SIG-M5 treated with dmso at 0.1 percent for 504 hours (cell line): ENCODE data around the gene CTSS.
"Not testable (repeated sequence)": the region's sequence is repeated elsewhere in the genome, so short reads cannot be mapped to it uniquely, and the experiment has no call there.

Source experiments
- DNase-seq: peaks from one replicate; lab custom pipeline; 2025; ENCODE audit not compliant: unreplicated experiment; lab: John Stamatoyannopoulos, UW

CTSS gene

GRCh38 chr1:150775931-150776505 lies 10.4 kb upstream of the CTSS start:
- not testable (repeated sequence) for DNase-seq

DNA sequence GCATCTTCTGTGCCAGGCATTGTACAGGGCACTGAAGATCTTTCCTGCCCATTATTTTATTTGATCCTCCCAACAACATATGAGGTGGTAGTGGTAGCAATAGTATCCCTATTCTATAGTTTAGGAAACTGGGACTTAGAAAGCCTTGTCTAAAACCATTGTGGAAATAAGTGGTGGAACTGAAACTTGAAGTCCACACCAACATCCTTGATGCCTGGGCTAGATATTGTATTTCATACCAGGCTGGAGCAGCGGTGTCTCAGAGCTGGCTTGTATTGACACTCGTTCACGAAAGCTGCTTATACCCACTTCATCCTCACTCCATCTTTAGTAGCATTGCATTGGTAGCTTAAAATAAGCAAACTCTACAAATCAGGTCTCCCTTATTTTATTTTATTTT lies 9.7 kb upstream of the CTSS start:
- DNase-seq = peak; percentile 20

DNA sequence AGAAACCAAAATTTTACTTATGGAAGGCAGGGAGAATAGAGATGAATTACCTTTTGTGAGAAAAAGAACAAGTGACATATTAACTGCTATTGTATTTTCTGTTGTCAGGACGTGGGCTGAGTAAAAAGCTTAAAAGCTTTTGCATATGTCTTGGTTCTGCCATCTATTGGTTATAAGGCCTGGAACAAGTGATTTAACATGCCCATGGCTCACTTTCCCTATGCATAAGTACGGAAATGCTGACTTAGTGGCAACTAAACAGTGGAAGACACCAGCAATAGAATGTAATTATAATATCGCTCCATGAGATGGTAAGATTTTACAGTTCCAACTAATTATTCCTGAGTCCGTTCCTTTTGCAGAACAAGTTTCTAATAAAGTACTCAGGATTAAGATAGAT lies 6.7 kb upstream of the CTSS start:
- no peak for DNase-seq

DNA sequence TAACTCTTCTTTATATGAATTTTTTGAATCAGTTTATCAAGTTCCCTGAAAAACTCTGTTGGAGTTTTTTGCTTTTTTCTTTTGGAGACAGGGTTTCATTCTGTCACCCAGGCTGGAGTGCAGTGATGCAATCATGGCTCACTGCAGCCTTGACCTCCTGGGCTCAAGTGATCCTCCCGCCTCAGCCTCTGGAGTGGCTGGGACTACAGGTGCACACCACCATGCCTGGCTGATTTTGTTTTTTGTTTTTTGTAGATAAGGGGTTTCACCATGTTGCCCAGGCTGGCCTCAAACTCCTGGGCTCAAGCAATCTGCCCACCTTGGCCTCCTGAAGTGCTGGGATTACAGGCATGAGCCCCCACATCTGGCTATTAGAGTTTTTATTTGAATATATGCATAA lies 2.1 kb upstream of the CTSS start:
- DNase-seq = not testable (repeated sequence)

DNA sequence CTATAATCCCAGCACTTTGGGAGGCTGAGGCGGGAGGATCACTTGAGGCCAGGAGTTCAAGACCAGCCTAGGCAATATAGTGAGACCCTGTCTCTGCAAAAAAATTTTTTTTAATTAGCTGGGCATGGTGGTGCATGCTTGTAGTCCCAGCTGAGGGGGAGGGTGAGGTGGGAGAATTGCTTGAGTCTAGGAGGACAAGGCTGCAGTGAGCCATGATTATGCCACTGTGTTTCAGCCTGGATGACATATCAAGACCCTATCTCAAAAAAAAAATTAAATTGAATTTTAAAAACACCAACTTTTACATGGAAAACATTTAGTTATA lies 361 bp upstream of the CTSS start:
- not testable (repeated sequence) for DNase-seq

DNA sequence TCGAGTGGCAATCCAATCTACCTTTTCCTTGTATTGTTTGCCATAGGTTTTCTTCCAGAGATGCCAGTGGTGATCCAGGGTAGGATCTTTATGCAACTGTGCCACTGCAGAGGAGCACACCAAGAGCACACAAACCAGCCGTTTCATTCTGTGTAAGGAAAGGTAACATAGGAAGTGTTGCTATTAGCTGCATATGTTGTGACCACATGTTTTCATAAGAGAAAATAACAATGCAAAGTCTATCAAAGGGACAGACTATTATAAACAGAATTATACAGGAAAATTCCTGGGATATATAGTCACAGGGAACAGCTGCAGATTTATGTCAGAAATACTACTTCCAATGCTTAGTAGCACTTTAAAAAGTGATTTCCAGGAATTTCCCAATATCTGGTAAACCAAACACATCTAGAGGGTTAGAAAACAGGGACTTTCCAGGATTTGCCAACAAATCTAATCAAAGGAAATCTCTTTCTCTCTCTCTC lies 919 bp downstream of the CTSS start:
- DNase-seq = peak; percentile 23

- DNase-seq = no peak
These were observed 2.6 kb downstream of the CTSS start for GRCh38 chr1:150763018-150763417.

GRCh38 chr1:150762552-150762951 lies 3.0 kb downstream of the CTSS start:
- DNase-seq = no peak

DNA sequence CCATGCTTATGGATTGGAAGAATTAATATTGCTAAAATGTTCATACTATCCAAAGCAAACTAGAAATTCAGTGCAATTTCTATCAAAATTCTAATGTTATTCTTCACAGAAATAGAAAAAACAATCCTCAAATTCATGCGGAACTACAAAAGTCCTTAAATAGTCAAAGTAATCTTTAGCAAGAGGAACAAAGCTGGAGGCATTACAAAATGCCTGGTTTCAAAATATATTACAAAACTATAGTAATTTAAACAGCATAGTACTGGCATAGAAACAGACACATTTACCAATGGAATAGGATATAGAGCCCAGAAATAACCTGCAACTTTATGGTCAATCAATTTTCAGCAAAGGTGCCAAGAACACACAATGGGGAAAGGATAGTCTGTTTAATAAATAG lies 3.8 kb downstream of the CTSS start:
- DNase-seq = no peak

DNA sequence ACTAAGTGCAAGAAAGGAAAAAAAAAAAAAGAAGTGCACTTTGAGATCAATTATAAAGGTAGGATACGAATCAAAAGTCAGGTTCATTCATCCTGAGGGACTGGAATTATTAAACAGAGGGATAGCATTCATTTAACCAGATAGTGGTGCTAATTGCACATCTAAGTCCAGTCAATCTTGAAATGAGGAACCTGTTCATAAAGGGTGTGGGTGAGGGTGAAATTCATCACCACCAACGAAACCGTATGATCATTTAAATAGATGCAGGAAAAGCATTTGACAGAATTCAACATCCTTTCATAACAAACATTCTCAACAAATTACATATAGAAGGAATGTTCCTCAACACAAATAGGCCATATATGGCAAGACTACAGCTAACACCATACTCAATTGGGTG lies 5.6 kb downstream of the CTSS start:
- DNase-seq = peak; percentile 17

GRCh38 chr1:150753416-150753815 lies 12.2 kb downstream of the CTSS start:
- DNase-seq = no peak

GRCh38 chr1:150751443-150751842 lies 14.1 kb downstream of the CTSS start:
- DNase-seq = no peak

DNA sequence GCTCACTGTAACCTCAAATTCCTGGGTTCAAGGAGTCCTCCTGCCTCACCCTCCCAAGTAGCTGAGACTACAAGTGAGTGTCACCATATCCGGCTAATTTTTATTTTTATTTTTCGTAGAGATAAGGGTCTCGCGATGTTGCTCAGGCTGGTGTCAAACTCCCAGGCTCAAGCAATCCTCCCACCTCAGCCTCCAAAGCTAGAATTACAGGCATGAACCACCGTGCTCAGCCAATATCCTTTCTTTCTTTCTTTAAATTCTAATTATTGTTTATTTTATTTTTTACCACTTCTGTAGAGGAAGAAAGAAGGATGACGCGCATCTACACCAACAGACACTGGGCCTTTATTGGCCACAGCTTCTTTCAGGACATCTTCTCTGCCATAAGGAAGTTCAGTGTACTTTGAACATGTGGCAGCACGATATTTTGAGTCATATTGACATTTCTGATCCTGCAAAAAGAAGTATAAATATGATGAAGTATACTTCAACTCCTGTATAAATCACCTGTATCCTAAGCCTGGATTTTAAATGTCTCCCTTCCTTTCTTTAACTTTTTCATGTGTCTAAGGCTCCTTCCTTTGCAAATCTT lies 15.8 kb downstream of the CTSS start:
- no peak for DNase-seq

- DNase-seq = no peak
These were observed 16.5 kb downstream of the CTSS start for GRCh38 chr1:150748878-150749719.

DNA sequence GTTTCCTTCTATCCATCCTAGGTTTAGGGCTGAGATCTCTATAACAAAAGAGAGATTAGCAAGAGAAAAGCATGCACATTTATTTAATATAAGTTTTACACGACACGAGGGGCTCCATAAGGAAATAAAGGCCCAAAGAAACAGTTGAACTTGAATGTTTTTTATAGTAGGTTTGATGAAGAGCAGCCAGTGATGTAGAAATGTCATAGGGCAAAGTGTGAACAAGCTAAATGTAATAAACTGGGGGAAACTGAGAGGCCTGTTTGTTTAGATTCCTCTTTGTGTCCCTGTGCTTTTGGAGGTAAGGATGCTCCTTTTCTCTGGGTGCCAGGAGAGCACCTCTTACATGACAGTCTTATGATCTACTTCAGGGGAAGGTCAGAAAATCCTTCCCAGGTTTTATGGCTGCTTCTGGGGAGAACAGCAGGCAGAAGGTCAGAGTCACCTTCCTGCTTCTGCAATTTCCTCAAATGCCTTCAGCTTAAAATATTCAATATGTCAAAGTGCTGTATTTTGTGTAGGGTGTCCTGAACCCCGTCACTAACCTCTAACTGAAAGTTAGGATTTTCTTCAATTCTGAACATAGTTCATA lies 35.4 kb downstream of the CTSS start:
- no peak for DNase-seq

DNA sequence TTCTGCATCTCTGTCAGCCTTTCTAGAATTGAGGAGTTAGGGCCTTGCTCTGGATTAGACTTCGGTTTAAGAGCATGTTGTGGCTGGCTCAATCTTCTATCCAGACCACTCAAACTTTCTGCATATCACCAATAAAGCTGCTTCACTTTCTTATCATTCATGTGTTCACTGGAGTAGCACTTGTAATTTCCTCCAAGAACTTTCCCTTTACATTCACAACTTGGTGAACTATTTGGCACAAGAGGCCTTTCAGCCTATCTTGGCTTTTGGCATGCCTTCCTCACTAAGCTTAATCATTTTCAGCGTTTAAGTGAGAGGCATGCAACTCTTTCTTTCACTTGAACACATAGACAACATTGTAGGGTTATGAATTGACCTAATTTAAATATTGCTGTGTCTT lies 41.2 kb downstream of the CTSS start:
- no peak for DNase-seq

- no peak for DNase-seq
These were observed 44.9 kb downstream of the CTSS start, which contains the start of gene HORMAD1 for GRCh38 chr1:150720703-150721102. Gene HORMAD1, minus strand, starts transcription at chr1:150720895. Its CDS starts 1,390 bp downstream, at chr1:150719505.

GRCh38 chr1:150720098-150720497 lies 45.5 kb downstream of the CTSS start:
- no peak for DNase-seq

GRCh38 chr1:150718225-150718891 lies 47.2 kb downstream of the CTSS start:
- DNase-seq = no peak

- not testable (repeated sequence) for DNase-seq
These were observed 56.5 kb downstream of the CTSS start for GRCh38 chr1:150709031-150709430.

- no peak for DNase-seq
These were observed 57.0 kb downstream of the CTSS start for GRCh38 chr1:150708595-150708994.
